H9 (cell line): ENCODE results near the gene TMPRSS9. TPM values are rescaled to one million over a fixed set of nuclear protein-coding genes. Genes with fewer than 3 reads are reported as not detected.
A peak's percentile ranks its signal among the peaks of the same experiment; 100 is the strongest.

ENCODE experiments used
- DNase-seq: peaks from one replicate; pipeline ENCODE4 v3.0.0-alpha.2; 2017
- H2AFZ ChIP-seq: one replicate; pipeline ENCODE4 v1.6.1; 2013; ENCODE audit warnings: mild to moderate bottlenecking, low read length, control low read depth, moderate library complexity
- H2AK5ac ChIP-seq: 2 replicates; pipeline ENCODE4 v1.6.1; 2013; ENCODE audit warnings: low read length, control low read depth, mixed read lengths; ENCODE audit not compliant: insufficient read length
- H2BK120ac ChIP-seq: one replicate; pipeline ENCODE4 v1.6.1; 2013; ENCODE audit warnings: low read depth, mild to moderate bottlenecking, low read length, control low read depth, inconsistent platforms; ENCODE audit not compliant: poor library complexity, severe bottlenecking
- H2BK12ac ChIP-seq: 2 replicates; pipeline ENCODE4 v1.6.1; 2013; ENCODE audit warnings: low read length, control low read depth, mixed read lengths, low read depth; ENCODE audit not compliant: insufficient read length
- H2BK15ac ChIP-seq: 2 replicates; pipeline ENCODE4 v1.6.1; 2013; ENCODE audit warnings: low read depth, low read length, control low read depth
- H2BK20ac ChIP-seq: one replicate; pipeline ENCODE4 v1.6.1; 2013; ENCODE audit warnings: low read depth, mild to moderate bottlenecking, low read length, control low read depth, inconsistent platforms; ENCODE audit not compliant: poor library complexity, severe bottlenecking
- H2BK5ac ChIP-seq: 2 replicates; pipeline ENCODE4 v1.6.1; 2013; ENCODE audit warnings: low read length, control low read depth, mixed read lengths; ENCODE audit not compliant: insufficient read length
- H3K14ac ChIP-seq: 2 replicates; pipeline ENCODE4 v1.6.1; 2013; ENCODE audit warnings: low read length, control low read depth; ENCODE audit not compliant: insufficient read depth
- H3K18ac ChIP-seq: 2 replicates; pipeline ENCODE4 v1.6.1; 2013; ENCODE audit warnings: low read depth, mild to moderate bottlenecking, mixed read lengths, low read length, control low read depth; ENCODE audit not compliant: insufficient read length
- H3K23ac ChIP-seq: 2 replicates; pipeline ENCODE4 v1.6.1; 2013; ENCODE audit warnings: low read length, control low read depth, mixed read lengths, low read depth; ENCODE audit not compliant: insufficient read length
- H3K23me2 ChIP-seq: 2 replicates; pipeline ENCODE4 v1.6.1; 2013; ENCODE audit warnings: low read depth, mild to moderate bottlenecking, mixed read lengths, low read length, control low read depth; ENCODE audit not compliant: insufficient read length, poor library complexity, severe bottlenecking
- H3K27ac ChIP-seq: 2 replicates; pipeline ENCODE4 v1.5.1; 2013; ENCODE audit warnings: low read length, control low read depth, mixed read lengths, low read depth; ENCODE audit not compliant: insufficient read length
- H3K27me3 ChIP-seq: 2 replicates; pipeline ENCODE4 v1.6.1; 2013; ENCODE audit warnings: low read length, control low read depth, inconsistent platforms; ENCODE audit not compliant: insufficient read depth
- H3K4ac ChIP-seq: 2 replicates; pipeline ENCODE4 v1.6.1; 2013; ENCODE audit warnings: low read depth, mild to moderate bottlenecking, control low read depth, inconsistent platforms, low read length, moderate library complexity
- H3K4me1 ChIP-seq: 2 replicates; pipeline ENCODE4 v1.6.1; 2013; ENCODE audit warnings: low read length, control low read depth, inconsistent platforms; ENCODE audit not compliant: insufficient read depth
- H3K4me2 ChIP-seq: 2 replicates; pipeline ENCODE4 v1.6.1; 2013; ENCODE audit warnings: low read length, control low read depth, mixed read lengths; ENCODE audit not compliant: insufficient read length, insufficient read depth
- H3K56ac ChIP-seq: 2 replicates; pipeline ENCODE4 v1.6.1; 2013; ENCODE audit warnings: low read depth, mild to moderate bottlenecking, mixed read lengths, low read length, control low read depth; ENCODE audit not compliant: insufficient read length
- H3K79me1 ChIP-seq: 2 replicates; pipeline ENCODE4 v1.6.1; 2013; ENCODE audit warnings: low read depth, mild to moderate bottlenecking, moderate library complexity, low read length, control low read depth, inconsistent platforms; ENCODE audit not compliant: insufficient read depth, poor library complexity, severe bottlenecking
- H3K79me2 ChIP-seq: 2 replicates; pipeline ENCODE4 v1.6.1; 2013; ENCODE audit warnings: low read length, control low read depth, inconsistent platforms; ENCODE audit not compliant: insufficient read depth
- H3K9ac ChIP-seq: 2 replicates; pipeline ENCODE4 v1.6.1; 2013; ENCODE audit warnings: low read length, control low read depth, mixed read lengths; ENCODE audit not compliant: insufficient read length; ENCODE audit errors: extremely low read depth
- H3K9me3 ChIP-seq: one replicate; pipeline ENCODE4 v1.6.1; 2013; ENCODE audit warnings: low read depth, low read length, inconsistent platforms; ENCODE audit not compliant: control insufficient read depth
- H3T11ph ChIP-seq: one replicate; pipeline ENCODE4 v1.6.1; 2013; ENCODE audit warnings: mild to moderate bottlenecking, low read length, control low read depth, inconsistent platforms
- H4K20me1 ChIP-seq: one replicate; pipeline ENCODE4 v1.6.1; 2013; ENCODE audit not compliant: control insufficient read depth, insufficient read length, insufficient read depth
- H4K5ac ChIP-seq: 2 replicates; pipeline ENCODE4 v1.6.1; 2013; ENCODE audit warnings: low read depth, mild to moderate bottlenecking, mixed read lengths, low read length, control low read depth; ENCODE audit not compliant: insufficient read length
- H4K8ac ChIP-seq: replicated peaks from 2 replicates; pipeline ENCODE4 v1.6.1; 2013; ENCODE audit warnings: low read length, control low read depth, mixed read lengths, low read depth; ENCODE audit not compliant: insufficient read length
- H4K91ac ChIP-seq: 2 replicates; pipeline ENCODE4 v1.6.1; 2013; ENCODE audit warnings: low read depth, mild to moderate bottlenecking, moderate library complexity, mixed read lengths, low read length, control low read depth; ENCODE audit not compliant: insufficient read length
- H3K27ac Mint-ChIP-seq, 3 experiments: 2 replicates in 2 of 3; 3 replicates in 1 of 3; pipeline ENCODE4 v1.8.0; 2020 to 2021; ENCODE audit warnings: mixed read lengths in 3 of 3, mild to moderate bottlenecking in 1 of 3, moderate library complexity in 1 of 3
- H3K27me3 Mint-ChIP-seq: 2 replicates; pipeline ENCODE4 v1.8.0; 2021; ENCODE audit warnings: low read depth, mild to moderate bottlenecking, moderate library complexity, mixed read lengths
- H3K36me3 Mint-ChIP-seq, 3 experiments: 2 replicates in 2 of 3; 3 replicates in 1 of 3; pipeline ENCODE4 v1.8.0; 2020 to 2021; ENCODE audit warnings: low read depth in 3 of 3, mixed read lengths in 3 of 3; ENCODE audit not compliant: insufficient read depth in 1 of 3
- H3K4me1 Mint-ChIP-seq, 2 experiments: 2 replicates each; pipeline ENCODE4 v1.8.0; 2020; ENCODE audit warnings: mixed read lengths in 2 of 2
- H3K4me3 Mint-ChIP-seq, 2 experiments: 2 replicates in 1 of 2; 3 replicates in 1 of 2; pipeline ENCODE4 v1.8.0; 2020 to 2021; ENCODE audit warnings: mild to moderate bottlenecking in 2 of 2, mixed read lengths in 2 of 2, moderate library complexity in 1 of 2
- H3K9me3 Mint-ChIP-seq, 2 experiments: 2 replicates in 1 of 2; 3 replicates in 1 of 2; pipeline ENCODE4 v1.8.0; 2020; ENCODE audit warnings: mild to moderate bottlenecking in 2 of 2, mixed read lengths in 2 of 2, moderate library complexity in 1 of 2
- CTCF ChIP-seq: fragments of 200-600 bp; sonication (generic); conservative IDR thresholded peaks from 3 replicates; pipeline ENCODE4 v1.8.0; 2021; ENCODE audit warnings: antibody characterized with exemption, mild to moderate bottlenecking
- WGBS: extraction: QIAGEN DNeasy Blood & Tissue Kit; methylation state at CpG from one replicate; pipeline ENCODE4 v1.1.7; 2013; ENCODE audit warnings: missing lambda C conversion rate, low lambda C conversion rate, mixed read lengths; ENCODE audit not compliant: insufficient read length; ENCODE audit errors: extremely low coverage; 5-methylcytosine and 5-hydroxymethylcytosine counted together
- total RNA-seq: library from RNA; stranded (reverse); gene quantifications from 2 replicates; pipeline ENCODE4 v1.2.1, GENCODE V29; 2021

TMPRSS9 gene
- total RNA-seq, 1 experiment from 2014 or later, result 0.24 TPM

- Histone ChIP-seq H4K91ac (no peak overlapping the region), H3K56ac (no peak overlapping the region), H3K79me2 (peaks cover 12% of the 10 kb centered on the region; the same call in 1 of the 2 replicates), H3K18ac (no peak overlapping the region), H3K9me3 (no peaks in the 10 kb centered on the region), H4K8ac (no peak overlapping the region), H3T11ph (no peak overlapping the region), H3K23ac (no peak overlapping the region), H3K9ac (no peak overlapping the region), H2BK5ac (no peak overlapping the region), H3K79me1 (peaks cover 5% of the 10 kb centered on the region), H4K5ac (no peak overlapping the region), H4K20me1 (no peaks in the 10 kb centered on the region), H3K27ac (no peak overlapping the region), H3K4ac (no peak overlapping the region), H2BK20ac (no peak overlapping the region), H2BK12ac (no peak overlapping the region), H3K4me2 (no peak overlapping the region), H3K23me2 (no peaks in the 10 kb centered on the region), H3K14ac (no peak overlapping the region), H3K4me1 (no peaks in the 10 kb centered on the region), H2AK5ac (no peak overlapping the region), H3K27me3 (no peaks in the 10 kb centered on the region), H2BK15ac (no peak overlapping the region), H2BK120ac (no peak overlapping the region), H2AFZ (no peak overlapping the region)
- Mint-ChIP-seq H3K36me3 (peaks cover 13 to 38% (median 32%) of the 10 kb centered on the region in 3 experiments; a peak in 6 of 7 replicates), H3K9me3 (no peaks in the 10 kb centered on the region; a peak in 1 of 5 replicates), H3K4me3 (no peak overlapping the region), H3K27ac (peak overlapping the region in 1 of 3 experiments; percentile 54; a peak in 2 of 7 replicates), H3K27me3 (no peaks in the 10 kb centered on the region; the same call in 1 of the 2 replicates), H3K4me1 (peaks cover 9 to 10% of the 10 kb centered on the region in 2 experiments; a peak in 3 of 4 replicates)
- WGBS, result no CpG with 5 or more reads among the region's 22 CpGs
- no peak for DNase-seq
- TF ChIP-seq CTCF, result no peak
Measured at GRCh38 chr19:2443116-2443784, 83.2 kb downstream of the TMPRSS9 start.
